MCF 10A (cell line): Measurements from ENCODE around the gene RER1. TPM values are rescaled to one million over a fixed set of nuclear protein-coding genes. Genes with fewer than 3 reads are reported as not detected.

ENCODE experiments used
- BruUV-seq: library from RNA; stranded (reverse); fragments of 400-500 nt; replicated peaks from 2 replicates; lab custom pipeline; 2021; lab: Mats Ljungman, UMichigan
- CTCF ChIA-PET: fragments of 300-600 bp; sonication (Branson Sonifier 250); formaldehyde crosslinking; extraction: SDS; loops from one replicate; lab custom pipeline; 2021; ENCODE audit warnings: antibody characterized with exemption, inconsistent platforms; lab: Yijun Ruan, JAX
- POLR2A ChIA-PET: fragments of 300-600, 350-650 bp; sonication (Branson Sonifier 250); formaldehyde crosslinking; extraction: SDS; loops from one replicate; lab custom pipeline; 2020; ENCODE audit warnings: antibody characterized with exemption, inconsistent platforms; lab: Yijun Ruan, JAX
- DNase-seq: peaks from one replicate; pipeline ENCODE4 v3.0.0-alpha.2; 2018; ENCODE audit not compliant: unreplicated experiment
- H3K27ac Mint-ChIP-seq: one replicate; pipeline ENCODE4 v1.8.0; 2022; ENCODE audit warnings: mild to moderate bottlenecking, low read depth, mixed read lengths; ENCODE audit not compliant: unreplicated experiment
- H3K27me3 Mint-ChIP-seq: one replicate; pipeline ENCODE4 v1.8.0; 2022; ENCODE audit warnings: mixed read lengths; ENCODE audit not compliant: insufficient read depth, unreplicated experiment
- H3K36me3 Mint-ChIP-seq: one replicate; pipeline ENCODE4 v1.8.0; 2022; ENCODE audit warnings: mild to moderate bottlenecking, moderate library complexity, mixed read lengths; ENCODE audit not compliant: insufficient read depth, unreplicated experiment
- H3K4me1 Mint-ChIP-seq: one replicate; pipeline ENCODE4 v1.8.0; 2022; ENCODE audit warnings: mixed read lengths; ENCODE audit not compliant: insufficient read depth, unreplicated experiment
- H3K4me3 Mint-ChIP-seq: one replicate; pipeline ENCODE4 v1.8.0; 2022; ENCODE audit warnings: mild to moderate bottlenecking, moderate library complexity, mixed read lengths; ENCODE audit not compliant: unreplicated experiment
- H3K9me3 Mint-ChIP-seq: one replicate; pipeline ENCODE4 v1.8.0; 2022; ENCODE audit warnings: mixed read lengths; ENCODE audit not compliant: unreplicated experiment
- intact Hi-C: fragments of 100-400 bp; cut with micrococcal nuclease; formaldehyde crosslinking; loops from 2 replicates; pipeline ENCODE4 v1.14.1; 2022
- total RNA-seq: library from RNA; stranded (reverse); gene quantifications from 2 replicates; pipeline ENCODE4 v1.2.3, GENCODE V29; 2022
- TF ChIP-seq, protein P1 (sequence below): fragments of 200-600 bp; IDR thresholded peaks from one replicate; pipeline ENCODE4 v1.8.0; 2022; ENCODE audit warnings: antibody characterized with exemption, mild to moderate bottlenecking; ENCODE audit not compliant: unreplicated experiment

The RER1 gene
- total RNA-seq, 1 experiment from 2014 or later, result 172 TPM

DNA sequence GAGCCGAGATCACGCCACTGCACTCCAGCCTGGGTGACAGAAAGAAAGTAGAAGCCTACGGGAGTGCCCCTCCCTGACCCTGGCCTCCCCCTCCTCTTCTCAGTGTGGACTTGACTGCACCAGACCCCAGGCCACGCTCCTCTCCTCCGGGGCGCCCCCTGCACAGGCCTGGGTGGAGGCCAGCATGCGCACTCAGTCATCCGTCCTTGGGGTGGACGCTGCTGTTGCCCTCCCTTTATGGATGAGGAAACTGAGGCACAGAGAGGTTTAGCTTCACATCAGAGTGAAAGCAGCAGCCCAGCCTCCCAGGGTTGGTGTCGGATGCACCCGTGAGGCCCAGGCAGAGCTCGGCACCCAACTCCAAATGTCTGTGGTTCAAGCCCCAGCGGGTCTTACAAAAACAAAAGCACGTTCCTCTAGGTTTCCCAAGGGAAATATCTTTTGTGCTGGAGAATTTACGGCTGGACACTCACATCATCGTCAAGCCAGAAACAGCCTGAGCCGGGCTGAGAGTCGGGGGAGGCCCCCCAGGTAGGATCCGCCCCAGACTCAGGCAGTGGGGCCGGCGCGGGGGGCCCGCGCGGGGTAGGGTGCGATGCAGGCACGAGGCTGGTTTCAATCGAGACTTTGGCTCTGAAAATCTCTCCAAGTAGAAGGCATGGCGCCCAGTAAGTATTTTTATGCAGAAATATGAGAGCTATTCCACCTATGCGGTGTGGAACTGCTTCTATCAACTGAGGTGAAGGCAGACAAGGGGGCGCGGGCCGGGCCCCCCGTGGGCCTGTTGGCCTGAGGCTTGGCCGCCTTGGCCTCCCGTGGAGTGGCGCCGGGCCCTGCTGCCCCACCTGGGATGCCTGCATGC is 36.9 kb upstream of the RER1 start:
- DNase-seq, result no peak
- no peak overlapping the region for H3K4me3 Mint-ChIP-seq
- peaks cover 6% of the 10 kb centered on the region for H3K36me3 Mint-ChIP-seq
- ChIA-PET POLR2A (no interaction called here), CTCF (no interaction called here)
- H3K9me3 Mint-ChIP-seq, result no peaks in the 10 kb centered on the region
- no peak overlapping the region for H3K27ac Mint-ChIP-seq
- no peaks in the 10 kb centered on the region for H3K4me1 Mint-ChIP-seq
- TF ChIP-seq, protein P1, sequence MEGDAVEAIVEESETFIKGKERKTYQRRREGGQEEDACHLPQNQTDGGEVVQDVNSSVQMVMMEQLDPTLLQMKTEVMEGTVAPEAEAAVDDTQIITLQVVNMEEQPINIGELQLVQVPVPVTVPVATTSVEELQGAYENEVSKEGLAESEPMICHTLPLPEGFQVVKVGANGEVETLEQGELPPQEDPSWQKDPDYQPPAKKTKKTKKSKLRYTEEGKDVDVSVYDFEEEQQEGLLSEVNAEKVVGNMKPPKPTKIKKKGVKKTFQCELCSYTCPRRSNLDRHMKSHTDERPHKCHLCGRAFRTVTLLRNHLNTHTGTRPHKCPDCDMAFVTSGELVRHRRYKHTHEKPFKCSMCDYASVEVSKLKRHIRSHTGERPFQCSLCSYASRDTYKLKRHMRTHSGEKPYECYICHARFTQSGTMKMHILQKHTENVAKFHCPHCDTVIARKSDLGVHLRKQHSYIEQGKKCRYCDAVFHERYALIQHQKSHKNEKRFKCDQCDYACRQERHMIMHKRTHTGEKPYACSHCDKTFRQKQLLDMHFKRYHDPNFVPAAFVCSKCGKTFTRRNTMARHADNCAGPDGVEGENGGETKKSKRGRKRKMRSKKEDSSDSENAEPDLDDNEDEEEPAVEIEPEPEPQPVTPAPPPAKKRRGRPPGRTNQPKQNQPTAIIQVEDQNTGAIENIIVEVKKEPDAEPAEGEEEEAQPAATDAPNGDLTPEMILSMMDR, result no peak
- BruUV-seq, result no TSS peak
- H3K27me3 Mint-ChIP-seq, result no peaks in the 10 kb centered on the region
- intact Hi-C loops, result no loop called here

DNA sequence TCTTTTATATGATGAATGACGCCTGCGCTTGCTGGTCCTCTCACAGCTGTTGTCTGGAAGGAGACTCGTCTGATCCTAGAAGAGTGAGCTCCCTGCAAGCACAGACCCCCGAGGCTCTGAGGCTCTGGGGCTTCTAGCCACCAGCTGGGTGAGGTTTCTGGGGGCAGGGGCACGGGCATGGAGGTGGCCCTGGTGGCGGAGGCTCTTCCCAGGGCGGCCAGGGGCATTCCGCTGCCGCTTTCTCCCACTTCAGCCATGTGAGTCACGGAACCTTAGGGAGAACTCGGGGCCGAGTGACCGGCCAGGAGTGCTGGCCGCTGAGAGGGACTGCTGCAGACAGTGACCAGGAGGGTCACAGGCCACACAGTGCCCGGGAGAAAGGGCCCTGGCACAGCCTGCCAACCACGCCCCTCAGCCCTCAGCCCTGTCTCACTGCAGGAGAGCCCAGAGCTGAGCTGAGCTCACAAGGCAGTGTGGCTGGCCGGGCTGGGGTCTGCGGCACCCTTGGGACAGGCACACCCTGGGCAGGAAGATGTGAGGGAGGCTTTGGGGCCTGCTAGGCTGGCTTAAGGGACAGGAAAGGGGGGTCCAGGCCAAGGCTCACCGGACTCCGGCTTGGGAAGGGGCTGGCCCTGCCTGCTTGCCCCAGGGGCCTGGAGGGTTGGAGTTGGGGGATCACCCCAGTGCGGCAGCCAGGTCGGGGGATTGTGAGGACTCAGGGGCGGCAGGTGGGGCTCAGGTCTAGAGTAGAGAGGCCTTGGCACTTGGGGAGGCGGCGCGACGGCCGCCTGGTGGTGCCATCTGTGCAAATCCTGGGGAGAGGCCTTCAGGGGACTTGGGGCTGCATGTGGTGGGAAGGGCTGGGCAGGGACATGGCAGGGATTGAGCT is 36.0 kb upstream of the RER1 start:
- Mint-ChIP-seq H3K27me3 (no peaks in the 10 kb centered on the region), H3K36me3 (peaks cover 6% of the 10 kb centered on the region), H3K4me1 (peaks cover 5% of the 10 kb centered on the region), H3K4me3 (no peak overlapping the region), H3K9me3 (no peaks in the 10 kb centered on the region), H3K27ac (no peak overlapping the region)
- no TSS peak for BruUV-seq
- intact Hi-C loops, result no loop called here
- ChIA-PET CTCF (no interaction called here), POLR2A (no interaction called here)
- TF ChIP-seq, protein P1, result no peak
- DNase-seq, result no peak

DNA sequence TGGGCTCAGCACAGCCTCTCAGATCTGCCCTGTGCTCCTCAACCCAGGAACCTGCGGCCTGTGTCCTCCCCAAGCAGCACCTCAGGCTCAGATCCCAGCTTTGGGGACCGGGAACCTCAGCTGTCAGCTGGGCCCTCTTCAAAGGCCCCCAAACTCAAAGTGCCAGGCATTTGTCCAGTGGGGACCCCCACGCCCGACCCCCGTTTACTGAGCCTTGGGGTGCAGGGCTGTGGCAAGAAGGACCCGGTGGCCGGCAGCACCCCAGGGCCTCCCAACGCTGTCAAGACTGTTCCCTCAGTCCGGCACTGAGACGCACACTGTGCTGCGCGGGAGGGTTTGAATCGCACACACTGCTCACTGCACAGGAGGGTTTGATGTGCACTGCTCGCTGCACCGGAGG is 35.2 kb upstream of the RER1 start:
- H3K27ac Mint-ChIP-seq, result no peak overlapping the region
- H3K4me3 Mint-ChIP-seq, result no peak overlapping the region
- no TSS peak for BruUV-seq
- POLR2A ChIA-PET, result no interaction called here
- intact Hi-C loops, result no loop called here
- H3K27me3 Mint-ChIP-seq, result no peaks in the 10 kb centered on the region
- peaks cover 6% of the 10 kb centered on the region for H3K4me1 Mint-ChIP-seq
- CTCF ChIA-PET, result no interaction called here
- no peaks in the 10 kb centered on the region for H3K9me3 Mint-ChIP-seq
- TF ChIP-seq, protein P1, result no peak
- H3K36me3 Mint-ChIP-seq, result peaks cover 3% of the 10 kb centered on the region
- no peak for DNase-seq
